Stimulated activated naive B cell treated with anti-CD40 and anti-IgM and Interleukin-4, amounts not matched to agents 10 μg/mL and 1 μg/mL and 100 μg/mL, for 72 hours (primary cell): Measurements from ENCODE around the gene ATF5.
"Not testable (repeated sequence)": the region's sequence is repeated elsewhere in the genome, so short reads cannot be mapped to it uniquely, and the experiment has no call there.

Source experiments
- ATAC-seq, 2 donors: fragments of 150-1000 bp; cut with Tn5 transposase; replicated peaks; 2 replicates each; pipeline ENCODE4 v1.10.0; 2021; ENCODE audit warnings: moderate library complexity in 1 of 2
- DNase-seq: peaks from one replicate; pipeline ENCODE4 v3.0.0; 2021
- H3K27ac Mint-ChIP-seq: one replicate; pipeline ENCODE4 v1.8.0; 2022; ENCODE audit warnings: mild to moderate bottlenecking, mixed read lengths
- H3K27me3 Mint-ChIP-seq, 2 donors: one replicate each; pipeline ENCODE4 v1.8.0; 2022; ENCODE audit warnings: mixed read lengths in 2 of 2
- H3K36me3 Mint-ChIP-seq, 2 donors: one replicate each; pipeline ENCODE4 v1.8.0; 2022; ENCODE audit warnings: mixed read lengths in 2 of 2, mild to moderate bottlenecking in 1 of 2
- H3K4me1 Mint-ChIP-seq, 2 donors: one replicate each; pipeline ENCODE4 v1.8.0; 2022; ENCODE audit warnings: mixed read lengths in 2 of 2, mild to moderate bottlenecking in 1 of 2
- H3K4me3 Mint-ChIP-seq, 2 donors: one replicate each; pipeline ENCODE4 v1.8.0; 2022; ENCODE audit warnings: mild to moderate bottlenecking in 2 of 2, mixed read lengths in 2 of 2, moderate library complexity in 1 of 2
- H3K9me3 Mint-ChIP-seq, 2 donors: one replicate each; pipeline ENCODE4 v1.8.0; 2022; ENCODE audit warnings: mixed read lengths in 2 of 2, mild to moderate bottlenecking in 1 of 2

The ATF5 gene

GRCh38 chr19:49954092-49954829 is 25.3 kb downstream of the ATF5 start:
- Mint-ChIP-seq H3K4me3 (no peak overlapping the region), H3K4me1 (peaks cover 11 to 20% of the 10 kb centered on the region in 2 donors), H3K27me3 (peaks cover 34 to 65% of the 10 kb centered on the region in 2 donors), H3K9me3 (no peaks in the 10 kb centered on the region), H3K27ac (no peak overlapping the region), H3K36me3 (no peaks in the 10 kb centered on the region)
- no peak for DNase-seq
- no peak for ATAC-seq

DNA sequence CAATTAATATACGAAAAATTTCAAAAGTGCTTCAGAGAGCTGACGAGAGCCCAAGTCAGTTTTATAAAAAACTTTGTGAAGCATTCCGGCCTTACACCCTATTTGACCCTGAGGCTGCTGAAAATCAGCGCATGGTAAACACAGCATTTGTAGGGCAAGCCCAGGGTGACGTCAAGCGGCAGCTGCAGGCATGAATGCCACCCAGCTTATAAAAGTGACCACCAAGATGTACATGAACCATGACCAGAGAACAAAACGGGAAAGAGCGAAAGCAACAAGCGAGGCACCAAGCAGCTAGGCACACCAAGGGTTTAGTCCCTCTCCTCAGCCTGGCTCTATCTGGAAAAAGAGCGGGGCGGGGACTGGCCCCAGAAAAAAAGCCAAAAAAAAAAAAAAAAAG is 25.9 kb downstream of the ATF5 start:
- H3K27me3 Mint-ChIP-seq: peaks cover 32 to 58% of the 10 kb centered on the region in 2 donors
- H3K9me3 Mint-ChIP-seq: no peaks in the 10 kb centered on the region
- ATAC-seq (no peak), DNase-seq (no peak)
- H3K4me3 Mint-ChIP-seq: no peak overlapping the region
- H3K36me3 Mint-ChIP-seq: no peaks in the 10 kb centered on the region
- no peak overlapping the region for H3K27ac Mint-ChIP-seq
- peaks cover 11 to 20% of the 10 kb centered on the region in 2 donors for H3K4me1 Mint-ChIP-seq

DNA sequence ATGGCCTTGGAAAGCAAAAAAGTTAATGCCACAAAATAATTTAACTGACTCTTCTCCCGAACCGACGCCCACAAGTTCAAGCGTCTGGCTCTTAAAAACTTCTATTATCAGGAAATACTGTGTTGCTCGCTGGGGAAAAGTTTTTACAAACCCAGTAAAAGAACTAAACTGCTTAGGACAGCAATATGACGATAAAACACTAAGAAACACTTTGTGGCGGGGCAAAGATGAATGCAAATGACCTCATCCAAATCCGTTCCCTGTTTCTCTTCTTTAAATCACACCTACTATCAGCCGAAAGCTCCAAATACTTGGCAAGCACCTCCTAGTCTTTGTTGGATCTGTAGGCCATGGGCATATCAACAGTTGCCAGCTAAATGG is 27.1 kb downstream of the ATF5 start:
- no peak for ATAC-seq
- Mint-ChIP-seq H3K36me3 (no peaks in the 10 kb centered on the region), H3K4me3 (no peak overlapping the region), H3K9me3 (no peaks in the 10 kb centered on the region), H3K4me1 (peaks cover 11 to 20% of the 10 kb centered on the region in 2 donors), H3K27ac (no peak overlapping the region), H3K27me3 (peaks cover 23 to 48% of the 10 kb centered on the region in 2 donors)
- no peak for DNase-seq

DNA sequence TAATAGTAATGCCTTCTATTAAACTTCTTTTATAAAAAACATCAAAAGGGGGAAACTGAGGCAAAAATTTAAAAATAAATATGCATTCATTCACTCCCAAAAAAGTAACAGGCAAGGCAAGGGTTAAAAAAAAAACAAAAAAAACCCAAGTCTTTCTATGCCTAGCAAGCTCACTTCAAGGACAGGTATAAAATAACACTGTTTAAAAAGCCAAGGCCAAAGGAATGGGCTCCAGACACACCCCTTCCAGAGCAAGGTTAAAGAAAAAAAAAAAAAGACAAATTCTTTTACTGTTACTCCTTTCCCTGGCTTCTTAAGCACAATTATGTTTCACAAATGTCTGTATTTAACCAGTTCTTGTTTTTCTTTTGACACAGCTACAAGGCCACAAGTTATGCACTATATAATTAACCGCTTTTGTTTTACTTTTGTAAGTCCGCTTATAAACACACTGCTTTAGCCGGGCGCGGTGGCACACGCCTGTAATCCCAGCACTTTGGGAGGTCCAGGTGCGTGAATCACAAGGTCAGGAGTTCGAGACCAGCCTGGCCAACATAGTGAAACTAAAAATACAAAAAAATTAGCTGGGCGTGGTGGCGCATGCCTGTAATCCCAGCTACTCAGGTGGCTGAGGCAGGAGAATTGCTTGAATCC is 28.4 kb downstream of the ATF5 start:
- Mint-ChIP-seq H3K36me3 (no peaks in the 10 kb centered on the region), H3K9me3 (no peaks in the 10 kb centered on the region), H3K27me3 (peaks cover 18 to 37% of the 10 kb centered on the region in 2 donors), H3K4me3 (no peak overlapping the region), H3K27ac (no peak overlapping the region), H3K4me1 (peaks cover 9 to 16% of the 10 kb centered on the region in 2 donors)
- ATAC-seq (no peak), DNase-seq (no peak)

- H3K4me3 Mint-ChIP-seq, ATAC-seq, H3K36me3 Mint-ChIP-seq, H3K9me3 Mint-ChIP-seq, DNase-seq, H3K27ac Mint-ChIP-seq: not testable (repeated sequence)
- peaks cover 9 to 12% of the 10 kb centered on the region in 2 donors for H3K4me1 Mint-ChIP-seq
- peaks cover 18 to 30% of the 10 kb centered on the region in 2 donors for H3K27me3 Mint-ChIP-seq
These were observed 29.1 kb downstream of the ATF5 start for GRCh38 chr19:49958144-49958543.

GRCh38 chr19:49958596-49958995 is 29.6 kb downstream of the ATF5 start:
- H3K36me3 Mint-ChIP-seq, ATAC-seq, H3K4me1 Mint-ChIP-seq, H3K9me3 Mint-ChIP-seq, H3K27ac Mint-ChIP-seq, H3K4me3 Mint-ChIP-seq, DNase-seq: not testable (repeated sequence)
- H3K27me3 Mint-ChIP-seq: peaks cover 14 to 25% of the 10 kb centered on the region in 2 donors

- not testable (repeated sequence) for H3K4me1 Mint-ChIP-seq, ATAC-seq, H3K4me3 Mint-ChIP-seq, H3K9me3 Mint-ChIP-seq, H3K27ac Mint-ChIP-seq, DNase-seq, H3K36me3 Mint-ChIP-seq
- H3K27me3 Mint-ChIP-seq: peaks cover 5 to 12% of the 10 kb centered on the region in 2 donors
These were observed 30.9 kb downstream of the ATF5 start for GRCh38 chr19:49959892-49960291.

GRCh38 chr19:49960980-49961379 is 32.0 kb downstream of the ATF5 start, which contains the start of gene SIGLEC11:
SIGLEC11 (minus strand) TSS chr19:49961172; CDS start chr19:49961081, 91 bp downstream.
- H3K27ac Mint-ChIP-seq, DNase-seq, ATAC-seq, H3K4me3 Mint-ChIP-seq, H3K27me3 Mint-ChIP-seq, H3K36me3 Mint-ChIP-seq, H3K4me1 Mint-ChIP-seq, H3K9me3 Mint-ChIP-seq: not testable (repeated sequence)

DNA sequence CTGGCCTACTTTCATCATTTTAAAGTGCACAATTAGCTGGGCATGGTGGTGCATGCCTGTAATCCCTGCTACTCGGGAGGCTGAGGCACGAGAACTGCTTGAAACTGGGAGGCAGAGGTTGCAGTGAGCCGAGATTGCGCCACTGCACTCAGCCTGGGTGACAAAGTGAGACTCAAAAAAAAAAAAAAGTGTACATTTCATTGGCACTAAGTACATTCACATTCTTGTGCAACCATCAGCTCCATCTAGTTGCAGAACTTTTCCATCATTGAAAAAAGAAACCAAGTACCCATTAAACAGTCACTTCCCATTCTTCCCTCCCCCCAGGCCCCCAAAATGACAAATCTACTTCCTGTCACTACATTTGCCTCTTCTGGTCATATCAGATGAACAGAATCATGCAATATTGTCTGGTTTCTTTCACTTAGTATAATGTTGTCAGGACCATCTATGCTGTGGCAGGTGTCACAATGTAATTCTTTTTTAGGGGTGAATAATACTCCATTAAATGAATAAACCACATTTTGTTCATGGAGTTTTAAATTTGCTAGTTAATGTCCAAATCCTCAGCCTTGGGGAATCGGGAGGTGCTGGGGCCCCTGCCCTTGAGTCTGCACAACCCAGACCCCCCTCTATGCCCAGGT is 39.4 kb downstream of the ATF5 start:
- Mint-ChIP-seq H3K27ac (no peak overlapping the region), H3K4me1 (peaks cover 0 to 7% of the 10 kb centered on the region in 2 donors), H3K27me3 (peaks cover 10% of the 10 kb centered on the region in 2 donors), H3K36me3 (peaks cover 0 to 2% of the 10 kb centered on the region in 2 donors), H3K9me3 (peaks cover 0 to under 1% of the 10 kb centered on the region in 2 donors), H3K4me3 (no peak overlapping the region)
- DNase-seq: no peak
- ATAC-seq: no peak

- not testable (repeated sequence) for DNase-seq, H3K27ac Mint-ChIP-seq, H3K4me3 Mint-ChIP-seq, H3K9me3 Mint-ChIP-seq, ATAC-seq, H3K4me1 Mint-ChIP-seq, H3K36me3 Mint-ChIP-seq
- peaks cover 10% of the 10 kb centered on the region in 2 donors for H3K27me3 Mint-ChIP-seq
These were observed 40.4 kb downstream of the ATF5 start for GRCh38 chr19:49969355-49969754.

DNA sequence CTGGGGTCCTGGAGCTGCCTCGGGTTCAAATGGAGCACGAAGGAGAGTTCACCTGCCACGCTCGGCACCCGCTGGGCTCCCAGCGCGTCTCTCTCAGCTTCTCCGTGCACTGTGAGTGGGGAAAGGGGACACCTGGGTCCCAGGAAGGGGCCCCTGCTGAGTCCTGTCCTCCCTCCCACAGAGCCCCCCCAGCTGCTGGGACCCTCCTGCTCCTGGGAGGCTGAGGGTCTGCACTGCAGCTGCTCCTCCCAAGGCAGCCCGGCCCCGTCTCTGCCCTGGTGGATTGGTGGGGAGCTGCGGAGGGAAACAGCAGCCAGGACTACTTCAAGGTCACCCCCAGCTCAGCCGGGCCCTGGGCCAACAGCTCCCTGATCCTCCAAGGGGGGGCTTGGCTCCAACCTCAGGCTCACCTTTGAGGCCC is 43.0 kb downstream of the ATF5 start:
- ATAC-seq: no peak
- Mint-ChIP-seq H3K4me1 (no peaks in the 10 kb centered on the region), H3K4me3 (no peak overlapping the region)

GRCh38 chr19:49972841-49973240 is 43.8 kb downstream of the ATF5 start:
- Mint-ChIP-seq H3K27me3 (peaks cover 10% of the 10 kb centered on the region in 2 donors), H3K4me3 (no peak overlapping the region), H3K4me1 (no peaks in the 10 kb centered on the region), H3K27ac (no peak overlapping the region), H3K9me3 (no peaks in the 10 kb centered on the region), H3K36me3 (peaks cover 22 to 30% of the 10 kb centered on the region in 2 donors)
- no peak for ATAC-seq
- no peak for DNase-seq

More for the DNA sequence above, 43.0 kb downstream of the ATF5 start:
- peaks cover 10% of the 10 kb centered on the region in 2 donors for H3K27me3 Mint-ChIP-seq
- peaks cover 14 to 23% of the 10 kb centered on the region in 2 donors for H3K36me3 Mint-ChIP-seq
- H3K9me3 Mint-ChIP-seq: no peaks in the 10 kb centered on the region
- H3K27ac Mint-ChIP-seq: no peak overlapping the region
- DNase-seq: no peak

DNA sequence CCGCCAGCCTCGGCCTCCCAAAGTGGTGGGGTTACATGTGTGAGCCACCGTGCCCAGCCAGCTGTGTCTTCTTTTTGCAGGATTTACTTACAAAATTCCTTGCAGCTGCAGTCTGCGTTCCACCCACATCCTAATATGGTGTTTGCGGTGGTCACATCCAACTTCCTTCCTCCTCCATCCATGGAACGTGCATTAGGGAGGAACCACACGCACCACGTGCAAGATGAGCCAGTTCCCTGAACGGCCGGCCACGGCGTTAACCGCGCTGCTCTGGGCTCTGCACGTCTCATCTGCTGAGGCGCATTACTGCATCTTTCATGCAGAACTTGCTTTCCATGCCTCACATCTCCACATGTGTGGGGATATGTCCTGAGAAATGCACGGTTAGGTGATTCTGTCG is 45.0 kb downstream of the ATF5 start:
- Mint-ChIP-seq H3K27ac (no peak overlapping the region), H3K36me3 (peaks cover 30 to 33% of the 10 kb centered on the region in 2 donors), H3K4me3 (no peak overlapping the region), H3K9me3 (no peaks in the 10 kb centered on the region), H3K27me3 (peaks cover 3% of the 10 kb centered on the region in 2 donors), H3K4me1 (no peaks in the 10 kb centered on the region)
- DNase-seq (no peak), ATAC-seq (no peak)

DNA sequence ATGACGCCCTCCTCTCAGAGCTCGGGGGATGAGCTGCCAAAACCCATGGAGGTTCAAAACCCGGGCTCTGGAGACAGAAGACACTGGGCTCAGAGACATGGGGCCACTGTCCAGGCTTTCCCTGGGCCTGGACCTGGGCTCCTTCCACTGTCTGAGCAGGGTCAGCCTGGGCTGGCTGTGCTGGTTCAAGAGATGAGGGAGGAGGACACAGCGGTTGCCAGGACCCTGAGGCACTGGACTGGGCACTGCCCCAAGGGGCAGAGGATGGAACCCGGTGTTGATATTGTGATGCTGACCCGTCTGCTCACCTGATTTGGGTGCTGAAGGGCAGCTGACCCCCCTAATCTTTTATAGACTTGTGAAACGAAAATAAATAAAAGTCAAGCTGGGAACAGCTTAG is 46.0 kb downstream of the ATF5 start:
- Mint-ChIP-seq H3K27ac (peak overlapping the region; percentile 68), H3K27me3 (no peaks in the 10 kb centered on the region), H3K36me3 (peaks cover 32 to 34% of the 10 kb centered on the region in 2 donors), H3K4me1 (no peaks in the 10 kb centered on the region), H3K9me3 (no peaks in the 10 kb centered on the region), H3K4me3 (no peak overlapping the region)
- ATAC-seq: no peak
- DNase-seq: no peak
